ENCODE measurements around the gene BTBD9.

DNA sequence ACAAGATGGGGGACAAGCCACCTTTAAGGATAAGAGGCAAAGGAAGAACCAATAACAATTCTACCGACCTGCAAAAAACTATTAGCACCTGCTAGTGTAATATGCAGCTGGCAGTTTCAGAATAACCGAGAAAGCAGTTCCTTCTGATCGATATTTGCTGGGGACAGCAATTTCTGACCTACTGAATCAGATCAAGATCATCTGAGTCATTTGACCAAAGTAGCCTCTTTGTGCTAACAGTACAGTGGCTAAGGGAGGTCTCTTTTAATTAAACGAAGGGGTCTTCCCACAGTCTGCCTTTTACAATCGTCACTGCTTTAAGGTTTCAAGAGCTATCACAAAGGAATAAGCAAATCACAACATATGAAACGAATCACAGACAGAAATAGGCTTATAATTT is 318.9 kb downstream of the BTBD9 start:
- TF ChIP-seq, protein P1, sequence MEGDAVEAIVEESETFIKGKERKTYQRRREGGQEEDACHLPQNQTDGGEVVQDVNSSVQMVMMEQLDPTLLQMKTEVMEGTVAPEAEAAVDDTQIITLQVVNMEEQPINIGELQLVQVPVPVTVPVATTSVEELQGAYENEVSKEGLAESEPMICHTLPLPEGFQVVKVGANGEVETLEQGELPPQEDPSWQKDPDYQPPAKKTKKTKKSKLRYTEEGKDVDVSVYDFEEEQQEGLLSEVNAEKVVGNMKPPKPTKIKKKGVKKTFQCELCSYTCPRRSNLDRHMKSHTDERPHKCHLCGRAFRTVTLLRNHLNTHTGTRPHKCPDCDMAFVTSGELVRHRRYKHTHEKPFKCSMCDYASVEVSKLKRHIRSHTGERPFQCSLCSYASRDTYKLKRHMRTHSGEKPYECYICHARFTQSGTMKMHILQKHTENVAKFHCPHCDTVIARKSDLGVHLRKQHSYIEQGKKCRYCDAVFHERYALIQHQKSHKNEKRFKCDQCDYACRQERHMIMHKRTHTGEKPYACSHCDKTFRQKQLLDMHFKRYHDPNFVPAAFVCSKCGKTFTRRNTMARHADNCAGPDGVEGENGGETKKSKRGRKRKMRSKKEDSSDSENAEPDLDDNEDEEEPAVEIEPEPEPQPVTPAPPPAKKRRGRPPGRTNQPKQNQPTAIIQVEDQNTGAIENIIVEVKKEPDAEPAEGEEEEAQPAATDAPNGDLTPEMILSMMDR (IDR thresholded peaks at IDR 0.05), result no peak
- TF ChIP-seq POLR2A (IDR thresholded peaks at IDR 0.05) (no peak), POLR2AphosphoS5 (IDR thresholded peaks at IDR 0.05) (no peak)
